SK-N-SH (cell line): ENCODE results near the gene CHSY1.
A peak's percentile ranks its signal among the peaks of the same experiment; 100 is the strongest.

Source experiments
- CTCF ChIP-seq: fragments of 200-600 bp; sonication (generic); IDR thresholded peaks from 2 replicates; pipeline ENCODE4 v1.6.1; 2017; ENCODE audit warnings: antibody characterized with exemption, mild to moderate bottlenecking, moderate library complexity
- FOXM1 ChIP-seq: IDR thresholded peaks from 2 replicates; pipeline ENCODE4 v1.4.0; 2012; ENCODE audit warnings: low read depth, mild to moderate bottlenecking
- GABPA ChIP-seq: IDR thresholded peaks from 2 replicates; pipeline ENCODE4 v1.4.0; 2012; ENCODE audit warnings: low read depth, mild to moderate bottlenecking
- POLR2AphosphoS5 ChIP-seq: IDR thresholded peaks from 2 replicates; pipeline ENCODE4 v1.6.1; 2012; ENCODE audit warnings: low read depth, low read length
- RAD21 ChIP-seq: IDR thresholded peaks from 2 replicates; pipeline ENCODE4 v1.6.1; 2012; ENCODE audit warnings: mild to moderate bottlenecking, low read length
- REST ChIP-seq: IDR thresholded peaks from 2 replicates; pipeline ENCODE4 v1.6.1; 2012; ENCODE audit warnings: mild to moderate bottlenecking, low read depth, low read length, moderate library complexity
- RFX5 ChIP-seq: IDR thresholded peaks from 2 replicates; pipeline ENCODE4 v1.6.1; 2012; ENCODE audit warnings: mild to moderate bottlenecking, improper control_type of control experiment, low read length
- SIN3A ChIP-seq: IDR thresholded peaks from 2 replicates; pipeline ENCODE4 v1.6.1; 2012; ENCODE audit warnings: low read depth, mild to moderate bottlenecking, low read length, moderate library complexity, borderline replicate concordance
- USF1 ChIP-seq: IDR thresholded peaks from 2 replicates; pipeline ENCODE4 v1.4.0; 2012; ENCODE audit warnings: low read depth, borderline replicate concordance
- YY1 ChIP-seq: IDR thresholded peaks from 2 replicates; pipeline ENCODE4 v1.4.0; 2012; ENCODE audit warnings: low read depth, mild to moderate bottlenecking
- TF ChIP-seq, protein P1 (sequence below): IDR thresholded peaks from 2 replicates; pipeline ENCODE4 v1.4.0; 2012; ENCODE audit warnings: low read depth

GRCh38 chr15:101277038-101277822 lies 25.4 kb upstream of the CHSY1 start, which contains the start of gene SELENOS:
- peak; percentile 50 for TF ChIP-seq YY1
- peak; percentile 49 for TF ChIP-seq POLR2AphosphoS5
- no peak for TF ChIP-seq CTCF
- no peak for TF ChIP-seq REST
- TF ChIP-seq, protein P1, sequence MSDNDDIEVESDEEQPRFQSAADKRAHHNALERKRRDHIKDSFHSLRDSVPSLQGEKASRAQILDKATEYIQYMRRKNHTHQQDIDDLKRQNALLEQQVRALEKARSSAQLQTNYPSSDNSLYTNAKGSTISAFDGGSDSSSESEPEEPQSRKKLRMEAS = no peak
- TF ChIP-seq RFX5 = peak; percentile 89
- no peak for TF ChIP-seq RAD21
- TF ChIP-seq USF1 = peak; percentile 50; the same call in 1 of the 2 replicates
- no peak for TF ChIP-seq FOXM1
- TF ChIP-seq GABPA = peak; percentile 64
- TF ChIP-seq SIN3A = no peak; the same call in 1 of the 2 replicates
